HG03442 (cell line): ENCODE measurements around the gene TDRD1.
"Not testable (repeated sequence)": the region's sequence is repeated elsewhere in the genome, so short reads cannot be mapped to it uniquely, and the experiment has no call there.

Experiments
- ATAC-seq: cut with Tn5 transposase; IDR thresholded peaks from one replicate; pipeline ENCODE4 v1.9.1; 2021; ENCODE audit warnings: mild to moderate bottlenecking, moderate library complexity; ENCODE audit not compliant: unreplicated experiment

Gene TDRD1, protein sequence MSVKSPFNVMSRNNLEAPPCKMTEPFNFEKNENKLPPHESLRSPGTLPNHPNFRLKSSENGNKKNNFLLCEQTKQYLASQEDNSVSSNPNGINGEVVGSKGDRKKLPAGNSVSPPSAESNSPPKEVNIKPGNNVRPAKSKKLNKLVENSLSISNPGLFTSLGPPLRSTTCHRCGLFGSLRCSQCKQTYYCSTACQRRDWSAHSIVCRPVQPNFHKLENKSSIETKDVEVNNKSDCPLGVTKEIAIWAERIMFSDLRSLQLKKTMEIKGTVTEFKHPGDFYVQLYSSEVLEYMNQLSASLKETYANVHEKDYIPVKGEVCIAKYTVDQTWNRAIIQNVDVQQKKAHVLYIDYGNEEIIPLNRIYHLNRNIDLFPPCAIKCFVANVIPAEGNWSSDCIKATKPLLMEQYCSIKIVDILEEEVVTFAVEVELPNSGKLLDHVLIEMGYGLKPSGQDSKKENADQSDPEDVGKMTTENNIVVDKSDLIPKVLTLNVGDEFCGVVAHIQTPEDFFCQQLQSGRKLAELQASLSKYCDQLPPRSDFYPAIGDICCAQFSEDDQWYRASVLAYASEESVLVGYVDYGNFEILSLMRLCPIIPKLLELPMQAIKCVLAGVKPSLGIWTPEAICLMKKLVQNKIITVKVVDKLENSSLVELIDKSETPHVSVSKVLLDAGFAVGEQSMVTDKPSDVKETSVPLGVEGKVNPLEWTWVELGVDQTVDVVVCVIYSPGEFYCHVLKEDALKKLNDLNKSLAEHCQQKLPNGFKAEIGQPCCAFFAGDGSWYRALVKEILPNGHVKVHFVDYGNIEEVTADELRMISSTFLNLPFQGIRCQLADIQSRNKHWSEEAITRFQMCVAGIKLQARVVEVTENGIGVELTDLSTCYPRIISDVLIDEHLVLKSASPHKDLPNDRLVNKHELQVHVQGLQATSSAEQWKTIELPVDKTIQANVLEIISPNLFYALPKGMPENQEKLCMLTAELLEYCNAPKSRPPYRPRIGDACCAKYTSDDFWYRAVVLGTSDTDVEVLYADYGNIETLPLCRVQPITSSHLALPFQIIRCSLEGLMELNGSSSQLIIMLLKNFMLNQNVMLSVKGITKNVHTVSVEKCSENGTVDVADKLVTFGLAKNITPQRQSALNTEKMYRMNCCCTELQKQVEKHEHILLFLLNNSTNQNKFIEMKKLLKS

GRCh38 chr10:114179148-114179547 is at the start of gene TDRD1:
Gene TDRD1, plus strand, starts transcription at chr10:114179353. Its CDS starts 8,479 bp downstream, at chr10:114187832.
- no peak for ATAC-seq

GRCh38 chr10:114131094-114131493 is 48.1 kb upstream of the TDRD1 start:
- ATAC-seq, result no peak

GRCh38 chr10:114135476-114135875 is 43.7 kb upstream of the TDRD1 start:
- ATAC-seq, result no peak

DNA sequence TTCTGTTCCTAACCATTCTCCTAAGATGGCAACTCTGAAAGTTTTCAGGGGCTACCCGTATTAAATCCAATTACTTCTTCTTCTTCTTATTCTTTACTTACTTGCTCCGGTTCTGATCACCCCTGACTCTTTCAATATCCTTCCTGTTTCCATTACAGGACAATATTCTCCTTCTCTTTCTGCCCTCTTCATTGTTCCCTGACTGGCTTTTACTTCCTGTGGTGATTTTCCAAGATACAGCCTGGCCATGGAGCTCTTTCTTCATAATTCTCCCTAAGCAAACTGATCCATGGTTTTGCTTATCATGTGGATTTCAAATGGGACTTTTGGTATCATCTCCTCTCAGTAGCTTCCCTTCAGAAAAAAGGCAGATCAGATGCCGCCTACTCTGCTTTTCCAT is 40.6 kb upstream of the TDRD1 start:
- no peak for ATAC-seq

DNA sequence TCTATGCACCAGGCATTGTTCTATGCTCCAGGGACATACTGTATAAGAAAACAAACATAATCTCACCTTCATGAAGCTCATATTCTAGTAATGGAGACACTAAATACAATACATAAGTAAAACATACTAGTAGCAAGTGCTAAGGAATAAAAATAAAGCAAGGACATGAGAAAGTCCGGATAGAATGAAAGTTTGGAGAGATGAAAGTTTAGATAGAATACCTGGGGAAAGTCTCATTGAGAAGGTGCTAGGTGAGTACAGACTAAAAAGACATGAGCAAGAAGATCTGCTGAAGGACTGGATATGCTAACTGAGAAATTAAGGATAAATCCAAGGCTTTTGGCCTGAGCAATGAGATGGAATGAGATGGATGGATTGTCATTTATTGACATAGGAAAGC is 39.1 kb upstream of the TDRD1 start:
- no peak for ATAC-seq

DNA sequence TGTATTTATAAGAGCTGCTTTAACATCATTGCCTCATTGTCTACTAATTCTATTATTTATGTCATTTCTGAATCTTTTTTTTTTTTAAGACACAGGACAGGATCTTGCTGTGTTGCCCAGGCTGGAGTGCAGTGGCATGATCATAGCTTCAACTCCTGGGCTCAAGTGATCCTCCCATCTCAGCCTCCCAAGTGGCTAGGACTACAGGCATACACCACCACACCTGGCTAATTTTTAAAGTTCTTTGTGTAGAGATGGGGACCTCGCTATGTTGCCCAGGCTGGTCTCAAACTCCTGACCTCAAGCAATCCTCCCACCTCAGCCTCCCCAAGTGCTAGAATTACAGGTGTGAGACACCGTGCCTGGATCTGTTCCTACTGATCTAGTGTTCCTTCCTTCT is 38.3 kb upstream of the TDRD1 start:
- not testable (repeated sequence) for ATAC-seq

DNA sequence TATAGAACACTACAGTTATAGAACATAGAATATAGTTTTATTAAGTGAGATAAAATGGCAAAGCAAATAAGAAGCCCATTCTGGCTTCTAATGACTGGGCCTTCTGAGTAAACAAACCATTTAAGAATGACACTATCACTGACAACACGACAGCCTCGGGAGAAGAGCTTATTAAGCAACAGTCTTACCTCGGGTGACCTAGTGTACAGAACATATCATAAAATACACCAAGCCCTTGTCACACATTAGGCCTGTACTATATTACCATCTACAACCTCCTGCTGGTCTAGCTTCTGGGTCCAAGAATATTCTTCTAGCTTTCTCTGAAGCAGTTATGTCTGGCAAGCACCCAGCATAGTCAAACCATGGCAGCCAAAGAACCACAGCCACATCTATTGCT is 37.1 kb upstream of the TDRD1 start:
- no peak for ATAC-seq

DNA sequence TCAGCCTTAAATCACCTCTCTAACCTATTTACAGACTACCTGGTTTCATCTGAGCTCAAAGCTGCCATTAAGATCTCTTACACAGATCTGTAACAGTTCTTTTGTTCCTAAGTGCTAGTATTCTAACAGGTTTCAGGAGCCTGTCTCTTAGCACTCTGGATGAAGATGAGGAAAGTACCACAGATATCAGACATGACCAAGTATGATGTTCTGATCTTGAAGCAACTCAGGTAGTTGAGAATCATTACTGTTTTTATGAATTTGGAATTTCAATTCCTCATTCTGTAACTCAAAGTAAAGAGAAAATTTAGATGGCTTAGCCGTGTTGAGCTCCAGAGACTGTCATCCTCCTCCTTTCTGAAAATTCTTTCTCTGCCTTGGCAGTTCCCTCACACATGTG is 36.0 kb upstream of the TDRD1 start:
- no peak for ATAC-seq

GRCh38 chr10:114149476-114149875 is 29.7 kb upstream of the TDRD1 start:
- not testable (repeated sequence) for ATAC-seq

DNA sequence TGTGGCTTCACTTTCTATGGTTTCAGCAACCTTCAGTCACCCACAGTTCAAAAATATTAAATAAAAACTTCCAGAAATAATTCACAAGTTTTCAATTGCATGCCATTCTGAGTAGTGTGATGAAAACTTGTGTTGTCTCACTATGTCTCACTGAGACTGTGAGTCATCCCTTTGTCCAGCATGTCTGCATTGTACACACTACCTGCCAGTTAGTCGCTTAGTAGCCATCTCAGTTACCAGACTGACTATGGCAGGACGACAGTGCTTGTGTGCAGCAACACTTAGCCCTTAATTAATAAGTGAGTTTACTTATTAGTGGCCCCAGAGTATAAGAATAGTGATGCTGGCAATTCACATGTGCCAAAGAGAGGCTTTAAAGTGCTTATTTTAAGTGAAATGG is 27.7 kb upstream of the TDRD1 start:
- ATAC-seq, result no peak

- ATAC-seq, result no peak
These were observed 27.3 kb upstream of the TDRD1 start for GRCh38 chr10:114151892-114152291.

DNA sequence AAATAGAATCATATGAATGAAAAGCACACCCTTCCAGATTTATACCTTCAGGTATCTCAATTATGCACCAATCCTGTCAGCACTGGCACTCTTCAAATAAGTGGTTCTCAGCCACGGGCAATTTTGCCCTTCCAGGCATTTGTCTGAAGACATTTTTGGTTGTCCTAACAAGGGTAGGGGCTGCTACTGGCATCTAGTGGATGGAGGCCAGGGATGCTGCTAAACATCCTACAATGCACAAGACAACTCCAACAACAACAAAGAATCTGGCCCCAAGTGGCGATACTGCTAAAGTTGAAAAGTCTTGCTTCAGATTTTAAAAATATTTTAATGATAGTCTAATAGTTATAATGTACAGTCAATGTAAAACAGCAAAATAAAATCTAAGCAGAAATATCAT is 21.2 kb upstream of the TDRD1 start:
- ATAC-seq, result no peak

GRCh38 chr10:114163062-114163461 is 16.1 kb upstream of the TDRD1 start:
- ATAC-seq, result no peak

DNA sequence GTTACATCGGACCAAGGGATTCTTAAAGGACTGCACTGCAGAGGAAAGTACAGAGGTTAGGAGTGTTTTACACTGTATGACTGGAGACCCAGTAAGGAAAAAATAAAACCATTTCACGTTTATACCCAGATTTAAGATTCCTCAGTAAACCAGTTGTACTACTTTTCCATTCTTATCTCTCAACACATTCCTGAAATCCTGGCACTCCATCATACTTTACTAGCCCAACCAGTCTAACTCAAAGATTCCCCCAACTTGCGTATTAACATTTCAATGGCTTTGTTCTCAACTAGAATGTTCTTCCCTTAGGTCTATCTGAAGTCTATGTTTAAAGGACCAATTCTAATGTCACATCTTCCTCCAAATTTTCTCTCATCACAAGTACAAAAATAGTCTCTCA is 13.1 kb upstream of the TDRD1 start:
- ATAC-seq, result no peak

DNA sequence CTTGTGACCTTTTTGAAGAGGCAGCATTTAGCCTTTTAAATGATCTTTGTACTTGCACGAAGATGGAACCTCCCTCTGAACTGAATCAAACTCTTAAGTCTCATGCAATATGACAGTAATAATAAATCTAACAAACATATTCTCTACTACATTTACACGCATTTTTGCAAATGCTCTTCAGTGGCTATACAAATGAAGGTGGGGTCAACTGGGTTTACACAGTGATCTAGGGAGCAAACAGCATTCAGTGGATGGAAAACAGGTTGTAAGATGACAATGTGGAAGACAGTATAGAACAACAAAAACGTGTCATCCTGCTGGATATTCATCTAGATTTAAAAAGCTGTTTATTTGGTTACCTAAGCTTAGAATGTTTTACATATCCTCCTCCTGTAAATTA is 12.7 kb upstream of the TDRD1 start:
- ATAC-seq, result no peak

- ATAC-seq, result no peak
These were observed 11.2 kb upstream of the TDRD1 start for GRCh38 chr10:114167985-114168384.

GRCh38 chr10:114168450-114169009 is 10.6 kb upstream of the TDRD1 start:
- ATAC-seq, result no peak

DNA sequence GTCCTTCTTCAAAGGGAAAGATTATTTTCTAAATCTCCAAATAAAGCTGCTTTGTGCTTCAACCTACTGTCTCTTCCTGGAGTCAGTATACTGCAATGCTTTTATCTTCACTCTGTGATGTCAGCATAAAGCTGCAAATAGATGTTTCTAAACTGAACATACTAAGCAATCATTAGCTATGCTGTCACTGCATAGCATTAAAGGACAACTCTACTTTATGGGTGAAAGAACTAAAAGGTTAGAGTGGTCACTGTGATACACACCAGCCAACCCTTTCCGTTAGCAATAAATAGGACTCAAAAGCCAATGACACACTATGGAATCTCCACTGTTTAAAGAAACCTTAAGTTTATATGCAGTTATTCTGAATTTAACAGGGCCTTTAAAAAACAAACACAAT is 6.9 kb upstream of the TDRD1 start:
- ATAC-seq, result no peak

DNA sequence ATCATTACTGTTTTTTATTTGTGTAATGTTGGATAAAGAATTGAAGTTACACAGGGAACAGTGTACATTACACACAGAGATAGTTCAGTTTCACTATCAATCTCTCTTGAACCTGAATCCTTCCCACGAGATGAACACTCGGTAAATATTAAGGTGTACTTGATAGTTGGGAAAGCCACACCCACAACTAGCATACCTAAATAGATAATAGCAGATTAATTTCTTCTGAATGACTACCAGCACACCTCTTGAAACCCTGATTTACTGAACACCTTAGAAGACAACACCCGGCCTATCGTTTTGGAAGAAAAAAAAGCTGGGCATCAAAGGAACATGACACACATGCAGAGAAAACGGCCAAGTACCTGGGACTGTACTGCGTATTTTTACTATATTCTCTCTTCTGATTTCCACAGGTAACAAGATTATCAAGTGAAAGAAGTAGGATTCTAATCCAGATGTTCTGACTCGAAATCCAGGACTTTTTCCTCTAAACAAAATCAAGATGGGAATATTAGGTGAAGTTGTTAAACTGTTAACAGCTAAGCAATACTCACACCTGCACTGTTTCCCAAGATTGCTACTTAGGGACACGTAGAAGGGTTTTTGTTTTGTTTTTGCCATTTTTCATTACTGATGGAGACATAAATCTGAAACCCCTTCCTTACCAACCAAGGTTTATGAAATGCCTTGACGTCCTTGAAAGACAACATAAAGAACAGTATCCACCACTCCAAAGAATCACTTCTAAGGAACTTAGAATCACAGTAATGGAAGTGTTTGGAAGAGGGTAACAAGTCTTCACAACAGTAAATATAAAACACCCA is 6.2 kb upstream of the TDRD1 start:
- no peak for ATAC-seq

GRCh38 chr10:114173603-114173920 is 5.6 kb upstream of the TDRD1 start:
- ATAC-seq, result peak; percentile 1
